CD4-positive, alpha-beta T cell treated with Interleukin-4 for 4 hours (primary cell): Measurements from ENCODE around the gene ECPAS.
A peak's percentile ranks its signal among the peaks of the same experiment; 100 is the strongest.
"Not testable (repeated sequence)": the region's sequence is repeated elsewhere in the genome, so short reads cannot be mapped to it uniquely, and the experiment has no call there.

Experiments
- DNase-seq: peaks from one replicate; pipeline ENCODE4 v3.0.0-alpha.2; 2020

ECPAS gene

GRCh38 chr9:111475195-111475594, 9.0 kb downstream of the ECPAS start:
- DNase-seq, result no peak

- no peak for DNase-seq
Observed at GRCh38 chr9:111474385-111474784, 9.8 kb downstream of the ECPAS start.

GRCh38 chr9:111467778-111468367, 16.3 kb downstream of the ECPAS start:
- DNase-seq, result no peak

- DNase-seq, result no peak
Observed at GRCh38 chr9:111463048-111463447, 21.1 kb downstream of the ECPAS start.

GRCh38 chr9:111458139-111459009, 25.8 kb downstream of the ECPAS start:
- no peak for DNase-seq

- no peak for DNase-seq
Observed at GRCh38 chr9:111456529-111456928, 27.7 kb downstream of the ECPAS start.

GRCh38 chr9:111455638-111456037, 28.5 kb downstream of the ECPAS start:
- DNase-seq, result no peak

- no peak for DNase-seq
Observed at GRCh38 chr9:111454751-111455150, 29.4 kb downstream of the ECPAS start.

- no peak for DNase-seq
Observed at GRCh38 chr9:111451570-111451969, 32.6 kb downstream of the ECPAS start.

GRCh38 chr9:111450124-111450523, 34.1 kb downstream of the ECPAS start:
- DNase-seq, result no peak

- DNase-seq, result no peak
Observed at GRCh38 chr9:111449705-111450104, 34.5 kb downstream of the ECPAS start.

GRCh38 chr9:111445799-111446198, 38.4 kb downstream of the ECPAS start:
- DNase-seq, result not testable (repeated sequence)

- DNase-seq, result no peak
Observed at GRCh38 chr9:111443454-111443853, 40.7 kb downstream of the ECPAS start.

GRCh38 chr9:111442360-111443027, 41.7 kb downstream of the ECPAS start:
- DNase-seq, result no peak

- DNase-seq, result no peak
Observed at GRCh38 chr9:111440226-111440625, 44.0 kb downstream of the ECPAS start.

GRCh38 chr9:111438541-111439235, 45.5 kb downstream of the ECPAS start:
- no peak for DNase-seq

- no peak for DNase-seq
Observed at GRCh38 chr9:111436571-111436970, 47.6 kb downstream of the ECPAS start.

GRCh38 chr9:111433082-111433481, 51.1 kb downstream of the ECPAS start:
- no peak for DNase-seq

GRCh38 chr9:111431684-111432083, 52.5 kb downstream of the ECPAS start:
- DNase-seq, result no peak

GRCh38 chr9:111429175-111429574, 55.0 kb downstream of the ECPAS start:
- DNase-seq, result no peak

- DNase-seq, result peak; percentile 6
Observed at GRCh38 chr9:111427186-111427585, 57.0 kb downstream of the ECPAS start.

GRCh38 chr9:111423389-111423788, 60.8 kb downstream of the ECPAS start:
- no peak for DNase-seq

- no peak for DNase-seq
Observed at GRCh38 chr9:111414406-111414805, 69.8 kb downstream of the ECPAS start.
